Measurements from ENCODE around the gene DNAJC13.
A peak's percentile ranks its signal among the peaks of the same experiment; 100 is the strongest.
"Not testable (repeated sequence)": the region's sequence is repeated elsewhere in the genome, so short reads cannot be mapped to it uniquely, and the experiment has no call there.

DNAJC13 gene

DNA sequence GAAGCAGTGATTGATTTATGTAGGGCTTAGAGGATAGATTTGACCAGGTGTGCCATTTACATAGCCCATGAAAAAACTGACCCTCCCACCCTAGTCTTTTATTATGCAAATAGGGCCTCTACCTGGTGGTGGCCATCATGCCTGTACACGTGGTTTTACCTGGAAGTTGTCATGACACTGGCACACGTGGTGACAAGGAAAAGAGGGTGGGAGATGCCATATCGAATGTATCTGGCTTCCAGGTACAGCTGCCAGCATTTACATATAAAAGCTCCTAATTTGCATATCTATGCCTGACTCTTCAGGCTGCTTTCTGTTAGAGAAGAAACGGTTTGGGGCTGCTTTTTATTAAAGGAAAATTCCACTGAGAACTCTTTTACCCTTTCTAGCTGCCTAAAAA lies 35.0 kb upstream of the DNAJC13 start:
- no peak overlapping the region for H3K14ac ChIP-seq (ENCODE audit: low read length)
- H4K8ac ChIP-seq (ENCODE audit: low read depth, low read length): no peak overlapping the region
- DNase-seq (ENCODE audit: low spot score): no peak
- no peak overlapping the region for H3K9ac ChIP-seq (ENCODE audit: low read depth, low read length, poor library complexity)
- H3K36me3 ChIP-seq (replicated peaks in 1 of 2; ENCODE audit: control insufficient read depth in 2 of 2, insufficient read depth in 2 of 2, low read length in 2 of 2): no peaks in the 10 kb centered on the region
- no peak overlapping the region for H3K4me2 ChIP-seq (ENCODE audit: insufficient read depth, low read length, poor library complexity, severe bottlenecking)
- H3K9me3 ChIP-seq (replicated peaks in 1 of 2; ENCODE audit: control insufficient read depth in 2 of 2, insufficient read depth in 1 of 2, low read depth in 1 of 2, low read length in 2 of 2): peaks cover 0 to 2% of the 10 kb centered on the region in 2 donors
- whole genome bisulfite sequencing, 2 donors (ENCODE audit: extremely low coverage in 2 of 2, insufficient read length in 2 of 2, insufficient replicate concordance in 1 of 2): no CpG with 5 or more reads among the region's 4 CpGs
- no peak overlapping the region for H2BK15ac ChIP-seq (ENCODE audit: low read length)
- no peak overlapping the region for H4K91ac ChIP-seq (ENCODE audit: low read depth, low read length, poor library complexity)
- no peak overlapping the region for H2BK12ac ChIP-seq (ENCODE audit: low read length)
- no peaks in the 10 kb centered on the region for H3K79me1 ChIP-seq (ENCODE audit: low read depth, low read length)
- no peak overlapping the region for H3K4me3 ChIP-seq (ENCODE audit: low read length in 2 of 2)
- H3K4me1 ChIP-seq (ENCODE audit: control insufficient read depth in 2 of 2, insufficient read depth in 1 of 2, low read depth in 1 of 2, low read length in 2 of 2): peaks cover 10 to 11% of the 10 kb centered on the region in 2 donors
- H2BK120ac ChIP-seq (ENCODE audit: low read depth, low read length): no peak overlapping the region
- H3K18ac ChIP-seq (ENCODE audit: low read length): no peak overlapping the region
- peaks cover 0 to 3% (median 0%) of the 10 kb centered on the region in 3 experiments for H3K27me3 ChIP-seq (ENCODE audit: control insufficient read depth in 3 of 3, insufficient read depth in 3 of 3, low read depth in 1 of 3, low read length in 3 of 3)
- H2BK5ac ChIP-seq (ENCODE audit: low read length): no peak overlapping the region
- no peak overlapping the region for H3K23ac ChIP-seq (ENCODE audit: low read depth, low read length, poor library complexity)
- H3K4ac ChIP-seq (ENCODE audit: low read length): no peak overlapping the region
- H2AFZ ChIP-seq (ENCODE audit: low read length): no peak overlapping the region
- H2AK5ac ChIP-seq (ENCODE audit: low read depth, low read length): no peak overlapping the region
- H3K27ac ChIP-seq (replicated peaks; ENCODE audit: low read length): no peak overlapping the region

DNA sequence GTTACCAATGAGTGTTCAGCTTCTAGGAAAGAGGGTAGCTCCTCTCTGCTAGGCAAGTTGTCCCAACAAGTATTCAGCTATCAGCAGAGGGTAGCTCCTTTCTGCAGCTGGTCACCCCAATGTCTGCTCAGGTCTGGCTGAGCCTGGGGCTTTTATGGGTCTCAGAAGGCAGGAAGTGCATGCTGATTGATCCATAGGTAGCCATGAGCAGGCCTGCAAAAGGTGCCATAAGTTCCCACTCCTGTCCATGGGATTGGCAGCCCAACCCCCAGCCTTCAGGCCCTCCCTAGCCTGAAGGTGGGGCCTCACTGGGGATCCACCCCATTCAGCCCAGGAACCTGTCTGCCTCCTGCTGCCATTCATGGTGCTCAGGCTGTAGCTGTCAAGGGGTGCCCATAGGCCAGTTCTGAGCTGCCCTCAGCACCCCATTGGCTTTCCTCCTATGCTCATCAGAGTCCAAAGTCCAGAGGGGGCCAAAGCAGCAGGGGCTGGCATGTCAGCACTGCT lies 34.6 kb upstream of the DNAJC13 start:
- Histone ChIP-seq H4K8ac (ENCODE audit: low read depth, low read length) (no peak overlapping the region), H3K4ac (ENCODE audit: low read length) (no peak overlapping the region), H3K4me2 (ENCODE audit: insufficient read depth, low read length, poor library complexity, severe bottlenecking) (no peak overlapping the region), H3K4me1 (ENCODE audit: control insufficient read depth in 2 of 2, insufficient read depth in 1 of 2, low read depth in 1 of 2, low read length in 2 of 2) (peaks cover 10 to 11% of the 10 kb centered on the region in 2 donors), H2BK12ac (ENCODE audit: low read length) (no peak overlapping the region), H2AK5ac (ENCODE audit: low read depth, low read length) (no peak overlapping the region), H2BK15ac (ENCODE audit: low read length) (no peak overlapping the region), H3K79me1 (ENCODE audit: low read depth, low read length) (no peaks in the 10 kb centered on the region), H3K4me3 (ENCODE audit: low read length in 2 of 2) (no peak overlapping the region), H3K9me3 (replicated peaks in 1 of 2; ENCODE audit: control insufficient read depth in 2 of 2, insufficient read depth in 1 of 2, low read depth in 1 of 2, low read length in 2 of 2) (peaks cover 0 to 2% of the 10 kb centered on the region in 2 donors), H3K27me3 (ENCODE audit: control insufficient read depth in 3 of 3, insufficient read depth in 3 of 3, low read depth in 1 of 3, low read length in 3 of 3) (peaks cover 0 to 5% (median 0%) of the 10 kb centered on the region in 3 experiments), H3K36me3 (replicated peaks in 1 of 2; ENCODE audit: control insufficient read depth in 2 of 2, insufficient read depth in 2 of 2, low read length in 2 of 2) (no peaks in the 10 kb centered on the region), H4K91ac (ENCODE audit: low read depth, low read length, poor library complexity) (no peak overlapping the region), H3K23ac (ENCODE audit: low read depth, low read length, poor library complexity) (no peak overlapping the region), H2BK120ac (ENCODE audit: low read depth, low read length) (no peak overlapping the region), H3K14ac (ENCODE audit: low read length) (peak overlapping the region; percentile 10), H3K9ac (ENCODE audit: low read depth, low read length, poor library complexity) (no peak overlapping the region), H2BK5ac (ENCODE audit: low read length) (no peak overlapping the region), H2AFZ (ENCODE audit: low read length) (peak overlapping the region; percentile 29), H3K18ac (ENCODE audit: low read length) (peak overlapping the region; percentile 11), H3K27ac (replicated peaks; ENCODE audit: low read length) (no peak overlapping the region)
- DNase-seq (ENCODE audit: low spot score): no peak

DNA sequence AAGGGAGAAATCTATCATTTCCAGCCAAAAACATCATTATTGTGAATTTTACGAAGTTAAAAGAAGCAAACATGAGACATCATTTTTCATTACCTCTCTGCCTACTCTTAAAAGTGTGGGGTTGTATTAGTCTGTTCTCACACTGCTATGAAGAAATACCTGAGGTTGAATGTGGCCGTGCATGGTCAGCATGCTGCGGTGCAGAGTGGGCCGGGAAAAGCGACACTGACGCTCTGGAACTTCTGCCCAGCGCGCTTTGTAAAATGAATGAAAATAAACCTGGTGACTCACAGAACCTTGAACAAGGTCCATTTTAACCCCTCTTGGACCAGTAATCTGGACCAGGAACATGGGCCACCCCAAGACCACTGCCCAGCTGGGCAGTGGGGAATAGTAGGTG lies 31.0 kb upstream of the DNAJC13 start:
- Histone ChIP-seq H3K4me2 (ENCODE audit: insufficient read depth, low read length, poor library complexity, severe bottlenecking) (no peak overlapping the region), H3K9ac (ENCODE audit: low read depth, low read length, poor library complexity) (no peak overlapping the region), H3K23ac (ENCODE audit: low read depth, low read length, poor library complexity) (no peak overlapping the region), H3K36me3 (replicated peaks in 1 of 2; ENCODE audit: control insufficient read depth in 2 of 2, insufficient read depth in 2 of 2, low read length in 2 of 2) (no peaks in the 10 kb centered on the region), H3K18ac (ENCODE audit: low read length) (no peak overlapping the region), H3K27me3 (ENCODE audit: control insufficient read depth in 3 of 3, insufficient read depth in 3 of 3, low read depth in 1 of 3, low read length in 3 of 3) (peaks cover 0 to 5% (median 0%) of the 10 kb centered on the region in 3 experiments), H2BK5ac (ENCODE audit: low read length) (no peak overlapping the region), H2BK15ac (ENCODE audit: low read length) (no peak overlapping the region), H2BK120ac (ENCODE audit: low read depth, low read length) (no peak overlapping the region), H3K27ac (replicated peaks; ENCODE audit: low read length) (no peak overlapping the region), H3K4ac (ENCODE audit: low read length) (no peak overlapping the region), H3K79me1 (ENCODE audit: low read depth, low read length) (no peaks in the 10 kb centered on the region), H3K4me3 (ENCODE audit: low read length in 2 of 2) (no peak overlapping the region), H3K14ac (ENCODE audit: low read length) (no peak overlapping the region), H2AFZ (ENCODE audit: low read length) (no peak overlapping the region), H2BK12ac (ENCODE audit: low read length) (no peak overlapping the region), H3K9me3 (replicated peaks in 1 of 2; ENCODE audit: control insufficient read depth in 2 of 2, insufficient read depth in 1 of 2, low read depth in 1 of 2, low read length in 2 of 2) (peaks cover 0 to 2% of the 10 kb centered on the region in 2 donors), H2AK5ac (ENCODE audit: low read depth, low read length) (no peak overlapping the region), H4K8ac (ENCODE audit: low read depth, low read length) (no peak overlapping the region), H4K91ac (ENCODE audit: low read depth, low read length, poor library complexity) (no peak overlapping the region), H3K4me1 (ENCODE audit: control insufficient read depth in 2 of 2, insufficient read depth in 1 of 2, low read depth in 1 of 2, low read length in 2 of 2) (peaks cover 10 to 11% of the 10 kb centered on the region in 2 donors)
- no peak for DNase-seq (ENCODE audit: low spot score)
- WGBS, 2 donors (ENCODE audit: extremely low coverage in 2 of 2, insufficient read length in 2 of 2, insufficient replicate concordance in 1 of 2): no CpG with 5 or more reads among the region's 8 CpGs

DNA sequence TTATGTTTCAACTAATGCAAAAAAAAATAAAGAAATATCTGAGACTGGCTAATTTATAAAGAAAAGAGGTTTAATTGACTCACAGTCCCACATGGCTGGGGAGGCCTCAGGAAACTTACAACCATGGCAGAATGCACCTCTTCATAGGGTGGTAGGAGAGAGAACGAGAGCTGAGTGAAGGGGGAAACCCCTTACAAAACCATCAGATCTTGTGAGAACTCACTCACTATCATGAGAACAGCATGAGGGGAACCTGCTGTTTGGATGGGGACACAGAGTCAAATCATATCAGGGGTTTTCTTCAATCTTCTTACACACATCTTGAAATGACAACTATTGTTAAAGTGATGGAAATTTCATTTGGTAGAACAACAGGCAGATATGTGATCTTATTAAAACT lies 24.6 kb upstream of the DNAJC13 start:
- H4K91ac ChIP-seq (ENCODE audit: low read depth, low read length, poor library complexity); H3K27ac ChIP-seq (replicated peaks; ENCODE audit: low read length): not testable (repeated sequence)

More for the DNA sequence above, 24.6 kb upstream of the DNAJC13 start:
- not testable (repeated sequence) for H3K23ac ChIP-seq (ENCODE audit: low read depth, low read length, poor library complexity); H2BK120ac ChIP-seq (ENCODE audit: low read depth, low read length); H3K9ac ChIP-seq (ENCODE audit: low read depth, low read length, poor library complexity); H3K4ac ChIP-seq (ENCODE audit: low read length); H2AK5ac ChIP-seq (ENCODE audit: low read depth, low read length); H3K4me2 ChIP-seq (ENCODE audit: insufficient read depth, low read length, poor library complexity, severe bottlenecking); H3K18ac ChIP-seq (ENCODE audit: low read length); H3K27me3 ChIP-seq (ENCODE audit: control insufficient read depth in 3 of 3, insufficient read depth in 3 of 3, low read depth in 1 of 3, low read length in 3 of 3); H2AFZ ChIP-seq (ENCODE audit: low read length); H3K79me1 ChIP-seq (ENCODE audit: low read depth, low read length); H3K36me3 ChIP-seq (replicated peaks in 1 of 2; ENCODE audit: control insufficient read depth in 2 of 2, insufficient read depth in 2 of 2, low read length in 2 of 2); H2BK15ac ChIP-seq (ENCODE audit: low read length); H2BK5ac ChIP-seq (ENCODE audit: low read length); H3K4me3 ChIP-seq (ENCODE audit: low read length in 2 of 2); H3K14ac ChIP-seq (ENCODE audit: low read length); H3K9me3 ChIP-seq (replicated peaks in 1 of 2; ENCODE audit: control insufficient read depth in 2 of 2, insufficient read depth in 1 of 2, low read depth in 1 of 2, low read length in 2 of 2); H4K8ac ChIP-seq (ENCODE audit: low read depth, low read length); H3K4me1 ChIP-seq (ENCODE audit: control insufficient read depth in 2 of 2, insufficient read depth in 1 of 2, low read depth in 1 of 2, low read length in 2 of 2); H2BK12ac ChIP-seq (ENCODE audit: low read length); DNase-seq (ENCODE audit: low spot score)
- WGBS, 2 donors (ENCODE audit: extremely low coverage in 2 of 2, insufficient read length in 2 of 2, insufficient replicate concordance in 1 of 2): no CpG with 5 or more reads among the region's 1 CpG

Data from neuronal stem cell (in vitro differentiated cells).